Kidney (tissue), 14 donors: Measurements from ENCODE around the gene SSBP4. TPM values are rescaled to one million over a fixed set of nuclear protein-coding genes. Genes with fewer than 3 reads are reported as not detected.
"Not testable (repeated sequence)": the region's sequence is repeated elsewhere in the genome, so short reads cannot be mapped to it uniquely, and the experiment has no call there.

ENCODE experiments used
- DNase-seq, 5 donors: peaks; one replicate each; pipeline ENCODE4 v3.0.0-alpha.2; 2013 to 2020
- FAIRE-seq: peaks from 2 replicates; lab custom pipeline; 2012; peaks lifted over from hg19 to GRCh38; lab: Jason Lieb, UNC
- H3K27ac ChIP-seq, 2 donors: one replicate each; pipeline ENCODE4 v1.7.0; 2013; ENCODE audit warnings: low read depth in 2 of 2, low read length in 2 of 2, inconsistent platforms in 1 of 2
- H3K27me3 ChIP-seq: one replicate; pipeline ENCODE4 v1.7.1; 2013; ENCODE audit warnings: low read length, inconsistent platforms; ENCODE audit not compliant: control insufficient read depth, insufficient read depth
- H3K36me3 ChIP-seq, 3 donors: one replicate each; pipeline versions ENCODE4 v1.7.0 to v1.7.1; 2013; ENCODE audit warnings: low read length in 3 of 3, control low read depth in 1 of 3, inconsistent platforms in 1 of 3; ENCODE audit not compliant: insufficient read depth in 3 of 3, control insufficient read depth in 2 of 3
- H3K4me1 ChIP-seq, 3 donors: one replicate each; pipeline versions ENCODE4 v1.7.0 to v1.7.1; 2013; ENCODE audit warnings: low read length in 3 of 3, inconsistent platforms in 1 of 3, low read depth in 1 of 3; ENCODE audit not compliant: control insufficient read depth in 2 of 3, insufficient read depth in 2 of 3
- H3K4me3 ChIP-seq, 3 donors: one replicate each; pipeline versions ENCODE4 v1.7.0 to v1.8.1; 2013; ENCODE audit warnings: low read length in 3 of 3, control low read depth in 1 of 3, inconsistent platforms in 1 of 3
- H3K9ac ChIP-seq, 3 donors: one replicate each; pipeline versions ENCODE4 v1.7.0 to v1.7.1; 2013; ENCODE audit warnings: low read length in 3 of 3, control low read depth in 1 of 3, inconsistent platforms in 1 of 3
- H3K9me3 ChIP-seq, 3 donors: one replicate each; pipeline versions ENCODE4 v1.7.0 to v1.7.1; 2013; ENCODE audit warnings: low read length in 3 of 3, control low read depth in 1 of 3, inconsistent platforms in 1 of 3; ENCODE audit not compliant: control insufficient read depth in 2 of 3, insufficient read depth in 1 of 3
- intact Hi-C: fragments of 100-400 bp; cut with DNase I; formaldehyde crosslinking; loops from one replicate; pipeline ENCODE4 v1.11.1; 2022
- polyA plus RNA-seq: library from polyadenylated mRNA; stranded (reverse); fragments of 350-450 nt; fragmentation: Illumina TruSeq; extraction: RNeasy Lipid Tissue Mini Kit (QIAGEN cat#74804); gene quantifications from one replicate; pipeline ENCODE4 v1.2.3, GENCODE V29; 2014; ENCODE audit warnings: low read depth, low replicate concordance; ENCODE audit not compliant: insufficient read depth
- total RNA-seq: library from RNA; stranded (reverse); fragmentation: NEBNext Ultra II Directional; extraction: Animal tissue kit (Norgen Biotek cat#: 25700); gene quantifications from one replicate; pipeline ENCODE4 v1.2.1, GENCODE V29; 2021
- TF ChIP-seq, protein P1 (sequence below): IDR thresholded peaks from 3 replicates; pipeline ENCODE4 v1.5.1; 2012; ENCODE audit warnings: mild to moderate bottlenecking, moderate library complexity, borderline replicate concordance; ENCODE audit not compliant: insufficient read depth; ENCODE audit errors: extremely low read depth
- donor health status: control.
- donor health status: control.
- donor health status: control.
- donor health status: control.
- donor health status: control.
- donor health status: DM: yes; HTN: yes; CAD: no.
- donor health status: Normal renal cell carcinoma (clear cell type).

Gene SSBP4
- total and polyA plus RNA-seq, 2 donors from 2014 or later, result 64.9 to 74.9 TPM

- DNase-seq (no peak), FAIRE-seq (no peak)
- TF ChIP-seq, protein P1, sequence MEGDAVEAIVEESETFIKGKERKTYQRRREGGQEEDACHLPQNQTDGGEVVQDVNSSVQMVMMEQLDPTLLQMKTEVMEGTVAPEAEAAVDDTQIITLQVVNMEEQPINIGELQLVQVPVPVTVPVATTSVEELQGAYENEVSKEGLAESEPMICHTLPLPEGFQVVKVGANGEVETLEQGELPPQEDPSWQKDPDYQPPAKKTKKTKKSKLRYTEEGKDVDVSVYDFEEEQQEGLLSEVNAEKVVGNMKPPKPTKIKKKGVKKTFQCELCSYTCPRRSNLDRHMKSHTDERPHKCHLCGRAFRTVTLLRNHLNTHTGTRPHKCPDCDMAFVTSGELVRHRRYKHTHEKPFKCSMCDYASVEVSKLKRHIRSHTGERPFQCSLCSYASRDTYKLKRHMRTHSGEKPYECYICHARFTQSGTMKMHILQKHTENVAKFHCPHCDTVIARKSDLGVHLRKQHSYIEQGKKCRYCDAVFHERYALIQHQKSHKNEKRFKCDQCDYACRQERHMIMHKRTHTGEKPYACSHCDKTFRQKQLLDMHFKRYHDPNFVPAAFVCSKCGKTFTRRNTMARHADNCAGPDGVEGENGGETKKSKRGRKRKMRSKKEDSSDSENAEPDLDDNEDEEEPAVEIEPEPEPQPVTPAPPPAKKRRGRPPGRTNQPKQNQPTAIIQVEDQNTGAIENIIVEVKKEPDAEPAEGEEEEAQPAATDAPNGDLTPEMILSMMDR, result no peak
- H3K36me3 ChIP-seq, result no peaks in the 10 kb centered on the region
- intact Hi-C loops, result no loop called here
- peak overlapping the region in 1 of 3 donors; percentile 17 for H3K9ac ChIP-seq
- H3K27me3 ChIP-seq, result no peaks in the 10 kb centered on the region
- H3K27ac ChIP-seq, result peak overlapping the region; percentile 45 to 84
- no peaks in the 10 kb centered on the region for H3K9me3 ChIP-seq
- H3K4me3 ChIP-seq, result no peak overlapping the region
- peaks cover 0 to 15% (median 13%) of the 10 kb centered on the region in 3 donors for H3K4me1 ChIP-seq
These were observed 38.4 kb upstream of the SSBP4 start for GRCh38 chr19:18380843-18381242.

- H3K36me3 ChIP-seq, intact Hi-C loops, H3K27me3 ChIP-seq, DNase-seq, FAIRE-seq, H3K4me3 ChIP-seq, H3K9ac ChIP-seq, H3K9me3 ChIP-seq: not testable (repeated sequence)
- Histone ChIP-seq H3K4me1 (peaks cover 0 to 16% (median 15%) of the 10 kb centered on the region in 3 donors), H3K27ac (peak overlapping the region in 1 of 2 donors; percentile 84)
These were observed 35.6 kb upstream of the SSBP4 start for GRCh38 chr19:18383622-18384021.

GRCh38 chr19:18384775-18385174 lies 34.4 kb upstream of the SSBP4 start:
- Histone ChIP-seq H3K4me1 (peaks cover 0 to 17% (median 16%) of the 10 kb centered on the region in 3 donors), H3K27me3 (no peaks in the 10 kb centered on the region), H3K4me3 (no peak overlapping the region), H3K27ac (peak overlapping the region; percentile 95 to 98), H3K9ac (peak overlapping the region in 1 of 3 donors; percentile 21), H3K36me3 (peaks cover 0 to 3% (median 2%) of the 10 kb centered on the region in 3 donors), H3K9me3 (no peaks in the 10 kb centered on the region)
- intact Hi-C loops, result no loop called here
- DNase-seq (no peak), FAIRE-seq (no peak)
- TF ChIP-seq, protein P1, result no peak

GRCh38 chr19:18385359-18385674 lies 33.9 kb upstream of the SSBP4 start:
- Histone ChIP-seq H3K4me3 (no peak overlapping the region), H3K9me3 (no peaks in the 10 kb centered on the region), H3K9ac (peak overlapping the region in 2 of 3 donors; percentile 21 to 44), H3K27ac (peak overlapping the region; percentile 95 to 98), H3K27me3 (no peaks in the 10 kb centered on the region), H3K36me3 (peaks cover 0 to 3% (median 2%) of the 10 kb centered on the region in 3 donors), H3K4me1 (peaks cover 0 to 17% (median 16%) of the 10 kb centered on the region in 3 donors)
- FAIRE-seq (no peak), DNase-seq (no peak)
- intact Hi-C loops, result no loop called here
- TF ChIP-seq, protein P1, result no peak
